Bone marrow (tissue), 2 donors: ENCODE data around the gene TMEM100.

Experiments used
- DNase-seq, 2 donors: peaks; one replicate each; lab custom pipeline; 2025; lab: John Stamatoyannopoulos, UW

TMEM100 gene

GRCh38 chr17:55722742-55723487 is at the start of gene TMEM100:
Gene TMEM100, minus strand, starts transcription at chr17:55722864. Its CDS starts 1,794 bp downstream, at chr17:55721070.
- DNase-seq = no peak

GRCh38 chr17:55772086-55772485 is 49.4 kb upstream of the TMEM100 start:
- no peak for DNase-seq

GRCh38 chr17:55770196-55770870 is 47.7 kb upstream of the TMEM100 start:
- peak in 1 of 2 donors; percentile 46 for DNase-seq

GRCh38 chr17:55769625-55770000 is 46.9 kb upstream of the TMEM100 start:
- DNase-seq = peak in 1 of 2 donors; percentile 7

- DNase-seq = no peak
Observed at GRCh38 chr17:55768936-55769624, 46.4 kb upstream of the TMEM100 start.

GRCh38 chr17:55765472-55765871 is 42.8 kb upstream of the TMEM100 start:
- no peak for DNase-seq

DNA sequence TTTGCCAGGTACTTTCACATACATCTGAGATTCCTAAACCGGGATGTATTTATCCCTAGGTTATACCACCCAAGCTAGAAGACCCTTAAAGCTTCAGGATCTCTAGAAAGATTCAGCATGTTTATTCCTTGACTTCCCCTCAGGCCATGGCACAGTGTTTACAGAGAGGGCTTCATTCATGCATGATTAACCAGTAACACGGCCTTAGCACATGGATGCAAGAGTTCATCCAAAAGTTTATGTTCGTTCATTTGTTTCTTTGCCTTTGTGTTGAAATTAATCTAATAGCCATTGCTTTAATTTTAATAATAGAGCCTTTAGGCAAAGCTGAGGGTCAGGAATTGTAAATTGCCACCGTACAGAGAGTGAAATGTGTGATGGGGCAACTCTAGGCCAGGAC is 41.9 kb upstream of the TMEM100 start:
- no peak for DNase-seq

- DNase-seq = no peak
Observed at GRCh38 chr17:55763856-55764255, 41.2 kb upstream of the TMEM100 start.

GRCh38 chr17:55762086-55762858 is 39.6 kb upstream of the TMEM100 start:
- no peak for DNase-seq

- no peak for DNase-seq
Observed at GRCh38 chr17:55760643-55761355, 38.1 kb upstream of the TMEM100 start.

DNA sequence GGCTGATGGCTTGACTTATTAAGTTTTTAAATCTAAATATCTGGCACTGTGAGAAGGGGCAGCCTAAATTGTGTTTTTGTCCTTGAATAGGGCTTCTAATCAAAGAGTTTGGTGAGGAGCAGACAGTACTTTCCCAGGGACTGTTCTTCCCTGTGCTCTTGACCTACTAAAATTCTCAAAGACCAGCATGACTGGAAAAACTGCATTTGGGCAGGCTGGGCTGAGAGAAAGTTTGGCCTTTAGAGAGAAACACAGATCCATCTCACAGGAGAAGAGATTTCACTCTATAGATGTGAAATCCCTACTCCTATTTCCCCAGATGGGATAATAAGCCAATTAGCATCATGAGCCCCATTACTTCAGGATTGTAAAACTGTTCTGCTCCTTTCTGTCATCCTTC is 35.5 kb upstream of the TMEM100 start:
- DNase-seq = no peak

DNA sequence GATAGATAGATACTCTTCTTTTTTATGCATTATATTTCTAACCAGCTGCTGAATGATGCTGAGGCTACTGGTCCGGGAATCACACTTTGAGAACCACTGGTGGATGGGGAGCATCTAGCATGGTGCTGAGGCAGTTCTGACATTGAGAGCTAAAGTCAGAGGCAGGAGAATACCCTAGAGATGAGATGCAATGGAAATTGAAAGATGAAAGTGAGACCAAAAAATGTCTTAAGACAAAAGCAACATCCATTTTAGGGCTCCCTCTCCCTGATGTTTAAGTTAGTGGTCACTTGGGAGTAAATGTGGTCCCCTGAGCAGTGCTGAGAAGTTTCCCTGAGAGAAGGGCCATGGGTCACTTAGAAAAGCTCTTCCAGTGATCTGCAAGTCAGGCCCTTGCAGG is 35.0 kb upstream of the TMEM100 start:
- no peak for DNase-seq

DNA sequence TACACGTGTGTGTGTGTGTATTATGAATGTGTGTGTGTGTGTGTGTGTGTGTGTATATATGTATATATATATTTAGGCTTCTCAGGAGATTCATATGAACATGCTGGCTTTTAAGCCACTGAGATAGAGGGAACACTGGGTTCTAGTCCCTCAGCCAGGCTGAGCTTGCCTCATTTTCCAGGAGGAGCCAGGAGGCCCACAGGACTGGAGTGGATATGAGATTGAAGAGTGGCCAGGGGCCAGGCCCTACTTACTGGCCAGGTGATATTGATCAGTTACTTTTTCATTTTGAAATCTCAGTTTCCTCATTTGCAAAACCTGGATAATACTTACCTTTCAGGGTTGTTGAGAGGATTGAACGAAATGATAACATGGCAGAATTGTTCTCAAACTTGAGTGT is 34.0 kb upstream of the TMEM100 start:
- no peak for DNase-seq

DNA sequence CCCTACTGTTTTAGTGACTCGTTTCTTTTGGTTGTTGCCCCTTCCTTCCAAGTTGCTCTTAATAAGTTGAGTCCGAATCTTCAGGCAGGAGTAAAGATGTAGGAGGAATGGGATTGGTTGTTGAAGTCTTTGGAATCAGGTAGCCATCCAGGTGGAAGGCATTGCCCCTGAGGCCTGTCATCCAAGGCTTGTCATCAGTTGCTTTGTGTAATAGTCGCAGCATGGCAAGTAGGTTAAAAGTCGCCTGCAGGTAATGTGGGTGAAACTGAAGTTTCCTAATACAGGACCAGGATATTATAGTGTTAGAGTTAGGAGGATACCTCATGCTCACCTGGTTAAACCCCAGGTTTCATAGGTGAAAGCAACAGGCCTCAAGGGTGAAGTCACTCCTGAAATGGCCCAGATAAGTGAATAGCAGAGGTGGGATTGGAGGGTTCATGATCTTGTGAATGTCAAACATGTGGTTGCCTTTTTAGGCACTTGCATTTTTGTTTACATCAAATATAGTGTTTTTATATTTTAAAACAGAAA is 29.1 kb upstream of the TMEM100 start:
- DNase-seq = no peak

- DNase-seq = peak; percentile 83 to 87
Observed at GRCh38 chr17:55750750-55751657, 28.3 kb upstream of the TMEM100 start, which contains the start of gene PCTP. Gene PCTP, plus strand, starts transcription at chr17:55751051. Its CDS starts 53 bp downstream, at chr17:55751104.

- DNase-seq = no peak
Observed at GRCh38 chr17:55749985-55750384, 27.3 kb upstream of the TMEM100 start.

DNA sequence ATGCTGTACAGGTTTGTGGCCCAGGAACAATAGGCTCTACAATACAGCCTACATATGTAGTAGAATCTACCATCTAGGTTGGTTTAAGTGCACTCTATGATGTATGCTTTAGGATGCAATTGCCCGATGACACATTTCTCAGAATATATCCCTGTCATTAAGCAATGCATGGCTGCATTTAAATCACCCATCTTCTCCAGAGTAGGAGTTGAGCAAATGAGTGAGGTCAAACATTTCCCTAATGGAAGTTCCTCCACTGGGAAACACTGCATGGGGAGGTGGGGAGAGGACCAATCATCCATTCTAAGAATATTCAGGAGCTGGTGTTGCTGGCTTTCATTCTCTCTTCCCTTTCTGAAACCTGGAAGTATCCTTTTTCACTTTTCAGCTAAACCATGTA is 26.2 kb upstream of the TMEM100 start:
- no peak for DNase-seq

- no peak for DNase-seq
Observed at GRCh38 chr17:55747209-55747608, 24.5 kb upstream of the TMEM100 start.

DNA sequence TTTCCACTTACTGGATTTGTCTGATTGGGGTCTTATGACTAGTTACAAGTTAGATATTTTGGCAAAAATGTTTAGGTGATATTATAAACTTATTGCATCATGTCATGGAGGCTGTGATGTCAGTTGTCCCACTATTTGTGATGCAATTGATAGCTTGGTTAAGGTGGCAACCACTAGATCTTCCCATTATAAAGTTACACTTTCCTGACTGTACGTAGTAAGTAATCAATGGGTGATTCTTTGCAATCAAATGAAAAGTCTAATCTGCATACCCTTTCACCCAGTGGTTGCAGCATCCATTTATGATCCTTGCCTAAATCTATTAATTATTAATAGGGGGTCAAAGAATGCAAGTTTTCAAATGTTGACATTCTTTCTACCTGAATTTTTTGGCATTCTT is 23.8 kb upstream of the TMEM100 start:
- DNase-seq = no peak

GRCh38 chr17:55745258-55745657 is 22.6 kb upstream of the TMEM100 start:
- no peak for DNase-seq
